ENCODE results near the gene ESPNL.

ESPNL gene

DNA sequence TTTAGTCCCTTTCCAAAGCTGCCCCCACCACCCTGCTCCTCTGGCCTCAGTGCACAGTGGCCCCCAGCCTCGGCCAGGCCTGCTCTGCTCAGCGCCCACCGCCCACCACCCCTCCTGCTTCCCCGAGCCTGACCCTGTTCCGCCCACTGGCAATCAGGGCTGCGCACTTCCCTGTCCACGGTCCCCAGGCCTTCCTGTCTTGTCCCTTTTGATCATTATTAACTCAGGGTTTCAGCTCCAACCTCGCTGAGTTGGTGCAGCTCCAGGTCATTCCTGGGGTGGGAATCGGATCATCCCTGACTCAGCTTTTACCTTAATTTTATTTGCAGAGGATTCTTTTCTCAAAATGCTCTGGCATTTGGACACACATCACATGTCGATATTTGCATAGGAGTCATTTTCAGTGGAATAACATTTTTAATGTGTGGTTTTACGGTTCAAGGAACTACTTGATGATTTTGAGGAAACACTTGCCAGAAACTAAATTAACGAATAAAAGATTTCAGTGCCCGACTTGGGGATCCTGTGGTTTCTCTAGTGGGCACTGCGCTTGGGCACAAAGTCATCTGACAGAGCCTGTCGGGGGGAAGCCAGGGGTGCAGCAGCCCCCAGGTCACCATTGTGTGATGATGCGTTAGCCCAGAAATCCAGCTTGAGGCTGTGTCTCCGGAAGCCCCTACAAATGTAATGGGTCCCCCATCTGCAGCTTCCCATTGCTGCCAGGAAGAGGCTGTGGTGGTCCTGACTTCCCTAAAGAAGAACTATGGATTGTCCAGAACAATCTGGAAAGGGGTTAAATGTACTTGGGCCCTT, 1.0 kb upstream of the ESPNL start:
- DNase-seq (ENCODE audit: low read depth in 2 of 2), result no peak

DNA sequence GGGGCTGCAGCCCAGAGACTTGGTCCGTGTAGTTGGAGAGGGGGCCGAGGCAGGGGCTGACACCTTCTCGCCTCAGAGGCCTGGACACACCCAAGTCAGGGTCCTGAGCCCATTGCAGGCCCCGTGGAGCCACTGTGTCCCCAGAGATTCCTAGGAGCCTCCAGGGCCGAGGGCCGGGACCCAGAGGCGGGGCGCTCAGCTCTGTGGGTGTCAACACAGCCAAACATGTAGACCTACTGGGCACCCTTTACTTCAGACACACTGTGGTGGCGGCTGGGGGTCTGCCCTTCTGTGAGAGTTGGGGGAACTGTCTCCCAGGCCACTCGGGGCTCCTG, 459 bp upstream of the ESPNL start:
- DNase-seq (ENCODE audit: low read depth in 2 of 2), result no peak

DNA sequence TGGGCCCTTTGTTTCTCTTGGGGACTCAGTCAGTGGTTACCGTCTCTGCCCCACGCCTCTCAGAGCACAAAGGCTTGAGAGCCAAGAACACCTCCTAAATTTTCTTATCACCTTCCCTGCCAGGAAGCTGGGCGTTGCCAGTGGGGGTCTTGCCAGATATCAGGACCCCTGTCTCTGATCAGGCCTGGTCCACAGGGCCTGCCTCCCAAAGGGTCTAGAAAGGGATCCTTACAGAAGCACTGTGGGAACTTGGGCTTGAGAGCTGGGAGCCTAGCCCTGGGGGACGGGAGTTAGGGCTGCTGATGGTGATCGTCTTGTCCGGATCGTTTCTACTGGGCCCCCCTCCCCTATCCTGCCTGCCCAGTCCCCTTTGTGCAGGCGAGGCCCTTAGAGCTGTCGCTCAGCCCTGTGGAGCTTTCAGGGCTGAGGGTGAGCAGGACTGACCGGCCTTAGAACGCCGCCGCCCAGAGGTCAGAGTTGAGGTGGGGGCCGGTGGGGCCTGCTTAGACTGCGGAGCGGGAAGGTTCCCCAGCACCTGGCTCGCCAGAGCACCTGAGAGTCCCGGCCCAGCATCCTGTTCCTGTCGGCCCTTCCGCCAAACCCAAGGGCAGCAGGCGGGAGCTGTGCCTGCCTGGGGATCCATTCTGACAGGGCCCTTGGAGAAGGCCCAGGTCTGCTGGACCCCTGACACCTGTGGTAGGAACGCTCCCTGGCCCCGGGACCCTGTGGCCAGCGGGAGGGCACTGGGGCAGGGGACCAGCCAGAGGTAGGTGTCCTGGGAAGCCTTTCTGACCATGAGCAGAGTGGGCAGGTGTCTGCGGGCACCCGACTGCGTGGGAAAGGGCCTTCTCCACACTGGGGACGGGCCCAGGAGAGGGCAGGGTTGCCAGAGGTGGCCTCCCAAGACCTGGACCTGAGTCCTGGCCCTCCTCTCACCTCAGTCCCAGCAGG, 956 bp downstream of the ESPNL start:
- DNase-seq (ENCODE audit: low read depth in 2 of 2), result no peak

DNA sequence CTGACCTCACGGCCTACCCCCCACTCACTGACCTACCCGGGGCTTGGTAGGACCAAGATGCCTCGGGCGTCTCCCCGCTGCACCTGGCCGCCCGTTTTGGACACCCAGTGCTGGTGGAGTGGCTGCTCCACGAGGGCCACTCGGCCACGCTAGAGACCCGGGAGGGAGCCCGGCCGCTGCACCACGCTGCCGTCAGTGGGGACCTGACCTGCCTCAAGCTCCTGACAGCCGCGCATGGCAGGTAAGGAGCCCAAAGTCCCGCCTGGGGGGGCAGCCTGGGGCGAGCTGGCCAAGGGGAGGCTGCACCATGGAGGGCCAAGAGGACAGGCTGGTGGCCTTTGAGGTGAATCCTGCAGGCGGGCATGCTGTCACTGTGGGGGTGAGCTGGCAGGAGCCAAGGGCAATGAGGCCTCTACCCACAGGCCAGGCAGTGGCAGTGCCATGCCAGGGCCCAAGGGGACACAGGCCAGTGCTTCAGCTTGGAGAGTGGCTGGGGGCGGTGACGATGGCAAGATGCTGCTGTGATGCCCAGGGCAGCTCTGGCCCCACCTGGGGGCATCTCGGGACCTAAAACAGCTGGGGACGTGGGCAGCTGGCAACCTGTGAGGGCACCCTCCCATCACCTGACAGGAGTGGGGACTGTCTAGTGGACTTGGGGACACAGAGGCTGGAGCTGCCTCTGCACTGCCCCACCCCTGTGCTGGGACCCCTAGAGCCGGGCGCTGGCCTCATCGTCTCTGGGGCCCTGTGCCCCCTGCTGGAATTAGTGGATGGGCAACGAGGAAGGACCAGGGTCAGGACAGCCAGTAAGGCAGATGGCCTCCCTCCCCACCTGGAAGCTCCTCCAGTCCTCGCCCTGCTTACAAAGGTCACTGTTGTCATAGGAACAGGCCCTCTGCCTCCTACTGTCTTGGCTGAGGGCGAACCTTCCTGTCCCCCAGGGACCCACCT, 2.0 kb downstream of the ESPNL start:
- no peak for DNase-seq (ENCODE audit: low read depth in 2 of 2)

DNA sequence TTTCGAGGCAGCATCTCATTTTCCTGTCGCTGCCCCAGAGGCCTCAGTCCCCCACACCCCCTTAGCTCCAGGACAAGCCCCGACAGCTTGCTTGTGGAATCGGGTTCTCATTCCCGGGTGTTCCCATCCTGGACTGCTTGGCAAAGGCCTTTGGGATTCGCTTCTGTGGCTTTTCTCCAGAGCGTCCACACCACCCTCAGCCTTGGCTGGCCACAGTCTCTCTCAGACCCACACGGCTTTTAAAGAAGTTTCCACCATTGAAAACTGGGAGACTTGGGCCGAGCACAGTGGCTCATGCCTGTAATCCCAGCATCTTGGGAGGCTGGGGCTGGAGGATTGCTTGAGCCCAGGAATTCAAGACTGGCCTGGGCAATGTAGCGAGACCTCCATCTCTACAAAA, 2.7 kb downstream of the ESPNL start:
- no peak for DNase-seq (ENCODE audit: low read depth in 2 of 2)

DNA sequence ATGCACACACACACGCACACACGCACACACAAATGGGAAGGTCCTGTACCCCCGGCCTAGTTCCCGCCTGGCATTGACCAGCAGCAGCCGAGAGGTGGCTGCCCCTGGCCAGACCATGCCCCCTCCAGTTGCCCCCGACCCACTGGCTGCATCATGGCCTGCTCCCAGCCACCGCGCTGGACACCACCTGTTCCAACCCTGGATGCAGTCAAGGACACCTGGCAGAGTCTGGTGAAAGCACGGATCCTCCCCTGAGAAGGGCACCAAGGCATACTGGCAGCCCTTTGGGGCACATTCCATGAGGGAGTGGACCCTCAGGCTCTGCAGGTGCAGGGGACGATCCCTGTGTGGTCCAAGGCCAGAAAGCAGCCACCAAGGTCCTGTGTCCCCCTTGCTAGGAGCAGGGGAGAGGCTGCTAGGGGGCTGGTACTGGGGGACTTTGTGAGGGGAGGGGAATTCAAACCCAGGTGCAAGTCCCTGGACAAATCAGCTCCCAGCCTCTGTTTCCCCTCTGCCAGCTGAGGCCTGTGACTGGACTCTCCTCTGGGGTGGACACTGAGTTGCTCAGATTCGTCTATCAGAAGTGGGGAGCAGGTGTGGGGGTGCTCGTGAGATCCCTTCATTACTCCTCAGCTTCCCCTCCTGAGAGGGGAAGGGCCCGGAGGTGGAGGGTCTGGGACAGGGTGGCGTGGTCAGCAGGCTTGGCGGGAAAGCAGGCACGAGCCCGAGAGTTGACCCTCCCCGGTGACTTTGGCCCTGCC, 3.5 kb downstream of the ESPNL start:
- DNase-seq (ENCODE audit: low read depth in 2 of 2), result no peak

DNA sequence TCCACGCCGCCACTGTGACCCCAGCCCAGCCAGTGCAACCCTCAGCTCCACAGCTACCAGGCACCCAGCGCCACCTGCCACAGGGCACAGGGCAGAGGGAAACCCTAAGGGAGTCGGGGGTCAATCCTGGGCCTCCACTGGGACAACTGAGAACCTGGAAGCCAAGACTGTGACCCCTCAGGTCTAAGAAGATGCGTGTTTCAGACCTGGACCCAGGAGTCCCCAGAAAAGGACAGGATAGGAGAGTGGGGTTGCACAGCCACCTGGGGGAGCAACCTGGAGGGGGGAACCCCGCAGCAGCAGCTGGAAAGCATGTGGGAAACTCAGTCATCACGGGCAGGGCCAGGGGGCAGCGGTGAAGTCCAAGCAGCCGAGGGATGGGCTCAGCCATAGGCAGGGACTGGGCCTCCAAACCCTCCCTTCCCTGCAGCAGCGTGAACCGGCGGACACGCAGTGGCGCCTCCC, 4.1 kb downstream of the ESPNL start:
- DNase-seq (ENCODE audit: low read depth in 2 of 2), result no peak

DNA sequence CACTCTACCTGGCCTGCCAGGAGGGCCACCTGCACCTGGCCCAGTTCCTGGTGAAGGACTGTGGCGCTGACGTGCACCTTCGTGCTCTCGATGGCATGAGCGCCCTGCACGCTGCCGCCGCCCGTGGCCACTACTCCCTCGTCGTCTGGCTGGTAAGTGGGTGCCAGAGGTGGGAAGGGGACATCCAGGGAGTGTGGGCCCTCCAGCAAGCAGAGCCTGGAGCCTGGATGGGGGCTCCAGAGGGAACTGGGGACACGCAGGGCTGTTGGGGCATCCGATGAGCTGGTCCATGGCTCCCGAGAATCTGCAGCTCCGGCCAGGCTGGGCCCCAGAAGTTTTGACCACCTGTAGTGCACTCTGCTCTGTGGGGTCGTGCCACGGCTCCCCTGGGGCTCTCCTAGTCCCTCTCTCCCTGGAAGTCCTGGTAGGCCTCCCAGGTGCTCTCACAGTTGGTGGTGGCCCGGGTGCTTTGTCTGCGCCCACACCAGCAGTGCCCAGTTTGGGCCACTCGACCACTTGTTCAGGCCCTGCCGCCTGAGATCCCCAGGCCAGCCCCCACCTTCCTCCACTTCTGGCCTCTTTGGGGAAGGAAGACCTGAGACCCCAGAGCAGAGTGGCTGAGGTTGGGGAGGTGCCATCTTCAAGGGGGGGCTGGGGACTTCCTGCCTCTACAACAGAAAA, 4.7 kb downstream of the ESPNL start:
- DNase-seq (ENCODE audit: low read depth in 2 of 2), result no peak

DNA sequence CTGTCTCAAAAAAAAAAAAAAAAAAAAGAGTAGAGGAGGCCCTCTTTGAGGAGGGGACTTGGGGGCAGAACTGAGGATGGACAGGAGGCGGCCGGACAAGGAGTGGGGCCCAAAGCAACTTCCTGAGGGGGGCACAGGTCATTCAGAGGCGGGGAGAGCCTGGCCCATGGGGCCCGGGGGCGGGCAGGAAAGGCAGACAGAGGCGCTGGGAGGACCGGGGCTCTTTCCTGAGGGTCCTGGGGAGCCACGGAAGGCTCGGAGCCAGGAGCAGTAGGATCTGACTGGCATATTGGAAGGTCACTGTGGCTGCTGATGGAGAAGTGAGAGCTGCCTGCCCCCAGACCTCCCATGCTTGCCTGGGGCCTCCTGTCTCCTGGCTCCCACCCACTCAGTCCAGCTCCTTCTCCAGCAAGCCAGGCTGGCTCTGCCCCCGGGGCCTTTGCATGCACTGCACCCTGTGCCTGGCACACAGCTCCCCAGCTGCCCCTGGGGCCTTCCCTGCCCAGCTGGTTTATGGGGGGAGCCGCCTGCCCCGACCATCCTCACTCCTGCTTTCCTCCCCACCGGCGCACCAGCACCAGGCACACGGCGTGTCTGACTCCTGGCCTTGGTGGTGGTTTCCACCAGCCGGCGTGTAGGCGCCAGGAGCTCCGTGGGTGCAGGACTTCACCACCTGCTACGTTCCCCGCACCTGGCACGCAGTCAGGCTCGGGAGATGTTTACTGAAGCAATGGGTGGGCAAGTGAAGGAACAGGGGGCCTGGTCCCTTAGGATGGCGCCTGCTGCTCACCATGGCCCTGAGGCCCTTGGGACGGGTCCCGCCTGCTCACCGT, 5.6 kb downstream of the ESPNL start:
- no peak for DNase-seq (ENCODE audit: low read depth in 2 of 2)

DNA sequence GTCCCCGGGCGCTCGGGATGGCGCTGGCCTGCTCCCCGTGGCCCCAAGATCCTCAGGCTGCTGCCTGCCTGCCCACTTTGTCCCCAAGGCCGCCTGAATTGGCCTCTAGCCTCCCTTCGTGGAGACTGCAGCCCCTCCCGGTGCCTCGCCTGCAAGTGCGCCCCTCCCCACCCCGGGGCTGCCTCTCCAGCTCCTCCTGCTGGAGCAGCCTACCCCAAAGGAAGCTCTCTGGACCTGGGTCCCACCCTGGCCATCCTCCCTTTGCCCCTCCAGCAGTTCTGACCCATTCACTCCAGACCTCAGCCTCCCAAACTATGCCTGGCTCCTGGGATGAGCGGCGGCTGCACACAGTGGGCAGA, 6.2 kb downstream of the ESPNL start:
- DNase-seq (ENCODE audit: low read depth in 2 of 2), result no peak

DNA sequence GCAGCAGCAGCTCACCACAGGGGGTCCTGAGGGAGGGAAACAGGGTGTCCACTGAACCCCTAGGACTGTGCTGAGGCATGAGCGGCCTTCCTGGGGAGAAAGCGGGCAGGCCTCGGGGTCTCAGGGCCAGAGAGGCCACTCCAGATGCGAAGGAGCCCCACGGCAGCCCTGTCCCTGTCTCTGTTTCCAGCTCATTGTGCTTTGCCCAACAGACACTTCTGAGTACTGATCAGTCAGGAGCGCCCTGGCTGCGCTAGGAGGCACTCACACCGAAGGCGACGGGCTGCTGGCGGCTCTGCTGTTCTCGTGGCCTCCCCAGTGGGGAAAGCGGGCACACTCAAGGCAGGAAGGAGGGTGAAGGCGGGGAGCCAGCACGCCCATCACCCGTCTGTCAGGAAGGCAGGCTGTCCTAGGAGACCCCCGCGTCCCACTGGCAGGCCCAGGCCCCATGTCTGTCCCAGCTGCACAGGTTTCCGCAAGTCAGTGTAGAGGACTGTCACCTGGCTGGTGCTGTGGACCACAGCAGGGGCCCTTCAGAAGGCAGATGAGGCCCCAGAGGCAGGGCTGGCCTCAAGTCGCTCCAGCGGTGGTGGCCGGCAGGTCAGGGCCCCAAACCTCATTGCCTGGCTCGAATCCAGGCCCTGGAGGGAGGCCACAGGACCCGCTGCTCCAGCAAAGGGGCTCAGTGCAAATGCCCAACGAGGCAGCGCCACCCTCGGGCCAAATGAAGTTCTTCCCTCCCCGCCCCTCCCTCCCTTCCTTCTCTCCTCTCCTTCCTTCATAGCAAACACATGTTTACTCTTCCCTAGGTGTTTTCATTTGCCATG, 6.8 kb downstream of the ESPNL start:
- no peak for DNase-seq (ENCODE audit: low read depth in 2 of 2)

DNA sequence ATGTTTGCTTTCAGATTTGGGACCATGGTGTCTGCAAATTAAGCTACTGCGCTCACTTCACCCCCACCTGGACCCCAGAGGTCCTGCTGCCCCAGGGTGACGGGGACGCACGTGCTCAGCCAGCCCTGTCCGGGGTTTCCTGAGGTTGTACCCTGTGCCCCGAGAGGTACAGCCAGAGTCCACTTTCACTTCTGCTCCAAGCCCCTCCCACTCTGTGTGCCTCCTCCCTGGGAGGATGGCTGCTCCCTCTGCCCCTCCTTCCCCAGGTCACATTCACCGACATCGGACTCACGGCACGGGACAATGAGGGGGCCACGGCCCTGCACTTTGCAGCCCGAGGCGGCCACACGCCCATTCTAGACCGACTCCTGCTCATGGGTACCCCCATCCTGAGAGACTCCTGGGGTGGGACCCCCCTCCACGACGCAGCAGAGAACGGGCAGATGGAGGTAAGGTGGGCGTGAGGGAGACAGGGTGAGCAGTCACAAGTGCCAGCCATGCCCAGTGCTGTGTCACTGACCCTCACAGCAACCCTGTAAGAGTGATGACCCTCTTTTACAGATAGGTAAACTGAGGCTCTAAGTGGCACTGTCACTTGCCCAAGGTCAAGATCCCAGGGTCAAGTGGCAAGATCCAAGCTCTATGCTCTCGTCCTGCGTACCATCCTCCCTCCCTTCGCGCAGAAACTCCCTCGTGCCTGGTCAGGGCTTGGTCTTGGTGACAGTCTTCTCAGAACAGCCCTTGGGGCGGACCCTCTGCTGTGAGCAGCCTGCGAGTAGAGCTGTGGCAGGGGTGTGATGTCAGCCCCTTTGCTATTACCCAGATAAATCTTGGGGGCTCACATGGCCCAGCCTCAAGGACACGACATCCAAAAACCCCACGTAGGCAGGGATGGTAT, 7.6 kb downstream of the ESPNL start:
- no peak for DNase-seq (ENCODE audit: low read depth in 2 of 2)

DNA sequence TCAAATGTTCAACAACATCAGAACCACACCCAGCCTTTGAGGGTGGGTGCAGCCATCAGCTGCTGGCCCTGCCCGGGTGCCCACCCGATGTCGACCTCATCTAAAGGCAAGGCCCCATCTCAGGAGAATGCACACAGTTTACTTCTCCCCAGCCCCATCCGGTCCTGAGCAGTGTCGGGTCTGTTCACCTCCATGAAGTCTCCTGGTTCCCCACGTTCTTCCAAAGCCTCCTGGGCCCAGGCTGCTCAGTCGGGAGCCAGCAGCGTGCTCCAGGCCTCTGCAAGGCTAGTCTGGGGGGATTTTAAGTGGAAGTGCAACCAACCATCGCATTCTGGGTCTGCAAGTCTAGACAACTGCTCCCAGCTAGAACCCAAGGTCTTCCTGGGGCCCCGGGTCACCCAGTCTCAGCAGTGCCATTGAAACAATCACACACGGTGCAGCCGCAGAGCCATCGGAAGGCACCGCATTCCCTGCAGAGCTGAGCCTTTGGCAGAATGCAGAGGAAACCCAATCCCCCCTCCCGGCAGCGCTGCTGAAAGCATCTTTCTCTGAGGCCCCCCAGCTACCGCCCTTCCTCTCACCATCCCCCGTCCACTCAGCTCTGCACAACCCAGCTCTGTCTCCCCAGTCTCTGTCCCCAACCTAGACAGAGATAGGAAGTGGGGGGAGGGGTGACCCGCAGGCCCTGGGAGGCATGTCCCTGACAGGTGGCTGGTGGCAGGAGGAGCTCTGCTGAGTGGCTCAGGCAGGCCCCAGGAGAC, 8.5 kb downstream of the ESPNL start:
- no peak for DNase-seq (ENCODE audit: low read depth in 2 of 2)

DNA sequence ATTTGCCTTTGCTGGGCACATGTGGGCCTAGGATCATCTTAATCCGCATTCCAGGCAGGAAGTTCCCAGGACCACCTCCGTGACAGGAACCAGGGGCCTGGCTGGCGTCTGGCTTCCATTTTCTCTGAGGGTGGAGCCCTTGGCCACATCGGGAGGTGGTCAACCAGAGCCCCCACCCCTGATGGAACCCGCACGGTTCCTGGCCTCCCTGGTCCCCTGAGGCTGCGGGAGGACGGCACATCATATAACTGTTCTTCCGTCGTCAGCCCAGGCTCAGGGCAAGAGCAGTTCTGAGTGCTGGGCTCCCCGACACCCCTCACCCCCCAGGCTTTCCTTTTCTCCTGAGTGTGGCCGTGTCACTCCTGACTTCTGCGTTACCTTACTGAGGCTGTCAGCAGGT, 13.5 kb downstream of the ESPNL start:
- DNase-seq (ENCODE audit: low read depth in 2 of 2), result no peak

DNA sequence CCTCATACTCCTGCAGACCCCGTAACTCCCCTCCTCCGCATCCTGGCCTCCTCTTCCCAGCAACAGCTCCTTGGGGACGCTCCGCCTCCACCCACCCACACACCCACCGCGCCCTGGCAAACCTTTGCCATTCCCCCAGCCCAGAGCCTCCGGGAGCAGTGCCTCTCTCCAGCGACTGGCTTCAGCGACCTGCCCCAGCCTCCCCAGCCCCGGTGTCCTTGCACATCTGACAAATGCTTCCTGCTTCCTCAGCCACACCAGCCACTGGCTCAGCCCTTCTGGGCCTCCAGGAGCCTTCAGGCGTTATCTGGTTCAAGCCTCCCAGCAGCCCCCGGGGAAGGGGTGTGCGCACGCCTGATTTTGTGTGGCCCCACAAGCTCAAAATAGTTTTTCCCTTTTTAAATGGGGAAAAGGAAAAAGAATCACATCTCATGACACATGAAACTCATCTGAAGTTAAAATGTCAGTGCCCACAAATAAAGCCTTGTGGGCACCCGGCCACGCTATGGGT, 14.2 kb downstream of the ESPNL start:
- no peak for DNase-seq (ENCODE audit: low read depth in 2 of 2)

DNA sequence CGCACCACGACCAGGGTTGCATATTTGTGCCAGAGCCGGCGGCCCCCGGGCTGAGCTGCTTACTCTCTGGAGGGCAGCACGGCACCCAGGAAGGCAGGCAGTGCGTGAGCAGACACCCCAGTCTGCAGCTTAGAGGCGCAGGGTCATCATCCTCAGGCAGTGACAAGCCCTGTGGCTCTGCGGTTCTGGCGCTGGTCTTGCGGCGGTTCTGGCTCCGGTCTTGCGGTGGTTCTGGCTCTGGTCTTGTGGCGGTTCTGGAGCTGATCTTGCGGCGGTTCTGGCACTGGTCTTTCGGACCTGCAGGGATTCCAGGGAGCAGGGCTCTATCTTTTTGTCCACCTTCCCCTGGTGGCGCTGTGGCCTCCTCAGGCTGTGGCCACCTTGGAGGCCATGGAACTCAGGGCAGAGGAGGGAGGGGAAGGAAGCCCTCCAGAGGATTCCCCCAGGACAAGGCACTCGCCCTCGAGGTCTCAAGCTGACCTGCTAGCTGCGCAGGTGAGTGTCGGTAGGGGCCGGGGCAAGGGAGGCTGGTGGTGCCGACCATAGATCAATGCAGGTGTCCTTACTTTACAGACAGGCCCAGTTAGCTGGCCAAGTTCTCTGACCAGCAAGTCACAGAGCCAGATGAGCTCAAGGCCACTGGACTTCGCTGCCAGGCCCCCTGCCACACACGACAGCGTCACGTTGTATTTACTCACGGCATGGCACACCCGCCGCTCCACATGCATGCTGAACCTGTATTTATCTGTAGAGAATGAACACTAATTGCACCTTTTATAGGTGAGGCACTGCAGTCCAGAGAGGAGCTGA, 14.9 kb downstream of the ESPNL start:
- DNase-seq (ENCODE audit: low read depth in 2 of 2), result no peak

All from stimulated activated CD8-positive, alpha-beta memory T cell treated with anti-CD3 and anti-CD28 coated beads, Interleukin-2, amount 100 ng/mL, for 48 hours (primary cell).